ENCODE data around the gene ZNF423. TPM values are rescaled to one million over a fixed set of nuclear protein-coding genes. Genes with fewer than 3 reads are reported as not detected.

The ZNF423 gene
- total RNA-seq, 2 experiments from 2014 or later = not detected

GRCh38 chr16:49856672-49857330 lies 889 bp upstream of the ZNF423 start:
- peak overlapping the region; percentile 53 for H3K4me3 Mint-ChIP-seq
- no peaks in the 10 kb centered on the region for H3K36me3 Mint-ChIP-seq (ENCODE audit: low read depth)
- H3K27ac Mint-ChIP-seq = no peak overlapping the region
- no peaks in the 10 kb centered on the region for H3K9me3 Mint-ChIP-seq (ENCODE audit: low read depth)
- ChIA-PET POLR2A (no interaction called here), CTCF (interaction anchor here (0.6 to 1.9 kb wide), 12 partner anchors 7 to 344 kb away, joined by 3 to 7 read pairs (median 4); partner anchors contain the start of gene CNEP1R1)
- intact Hi-C loops (cut with DNase I, micrococcal nuclease) = loop anchor here (5.0 kb wide), 4 partner anchors 66 to 574 kb away; partner anchors contain the start of gene CBLN1 (in 1 of the 2)
- DNase-seq = peak; percentile 50
- H3K4me1 Mint-ChIP-seq = peaks cover 5% of the 10 kb centered on the region
- peaks cover 40% of the 10 kb centered on the region for H3K27me3 Mint-ChIP-seq
- ATAC-seq = peak; percentile 53

DNA sequence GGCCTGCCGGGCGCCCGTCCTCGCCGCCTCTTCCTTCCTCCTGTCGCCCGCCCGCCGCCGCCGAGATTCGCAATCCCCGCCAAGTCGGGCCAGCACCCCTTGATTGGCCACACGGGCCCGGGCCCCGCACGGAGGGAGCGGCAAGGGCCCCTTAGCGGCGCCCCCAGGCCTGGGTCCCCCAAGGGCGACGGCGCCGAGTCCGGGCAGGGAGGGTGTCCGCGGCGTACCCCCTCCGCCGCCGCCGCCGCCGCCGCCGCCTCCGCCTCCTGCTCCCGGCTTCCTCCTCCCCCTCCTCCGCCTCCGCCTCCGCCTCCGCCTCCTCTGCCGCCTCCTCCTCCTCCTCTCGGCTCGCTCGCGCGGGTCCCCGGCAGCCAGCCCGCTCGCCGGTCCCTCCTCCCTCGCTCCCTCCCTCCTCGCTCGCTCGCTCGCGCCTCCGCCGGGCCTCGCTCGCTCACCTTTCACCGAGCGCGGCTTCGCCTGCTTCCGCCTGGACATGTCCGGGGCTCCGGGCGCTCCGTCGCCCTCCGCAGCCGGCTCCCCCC lies 561 bp downstream of the ZNF423 start:
- no peak overlapping the region for H3K27ac Mint-ChIP-seq
- ChIA-PET POLR2A (no interaction called here), CTCF (no interaction called here)
- H3K36me3 Mint-ChIP-seq (ENCODE audit: low read depth) = no peaks in the 10 kb centered on the region
- intact Hi-C loops (cut with DNase I, micrococcal nuclease) = loop anchor here (5.0 kb wide), 4 partner anchors 67 to 573 kb away; partner anchors contain the start of gene CBLN1 (in 1 of the 2)
- no peaks in the 10 kb centered on the region for H3K9me3 Mint-ChIP-seq (ENCODE audit: low read depth)
- H3K4me1 Mint-ChIP-seq = peaks cover 5% of the 10 kb centered on the region
- H3K4me3 Mint-ChIP-seq = peak overlapping the region; percentile 32
- DNase-seq = peak; percentile 65
- H3K27me3 Mint-ChIP-seq = peaks cover 40% of the 10 kb centered on the region
- peak; percentile 43 for ATAC-seq

DNA sequence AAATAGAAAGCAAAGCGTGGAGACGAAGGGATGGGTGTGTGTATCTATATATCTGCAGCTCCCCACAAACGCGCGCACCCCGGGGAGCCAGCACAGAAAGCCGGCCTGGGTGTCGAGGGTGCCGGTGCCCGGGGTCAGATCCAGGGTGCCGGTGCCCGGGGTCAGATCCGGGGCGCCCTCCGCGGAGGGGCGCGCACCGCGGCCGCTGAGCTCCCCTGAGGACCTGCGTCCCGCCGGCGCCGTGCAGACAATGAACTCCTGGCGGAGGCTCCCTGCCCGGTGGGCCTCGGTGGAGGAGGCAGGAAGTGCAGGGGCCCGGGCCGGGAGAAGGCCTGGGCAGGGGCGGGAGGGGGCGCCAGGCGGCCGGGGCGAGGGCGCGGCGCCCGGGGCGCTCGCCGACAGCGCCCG lies 1.1 kb downstream of the ZNF423 start:
- no peak overlapping the region for H3K27ac Mint-ChIP-seq
- ChIA-PET CTCF (no interaction called here), POLR2A (no interaction called here)
- DNase-seq (peak; percentile 22), ATAC-seq (peak; percentile 21)
- H3K27me3 Mint-ChIP-seq = peaks cover 39% of the 10 kb centered on the region
- H3K36me3 Mint-ChIP-seq (ENCODE audit: low read depth) = no peaks in the 10 kb centered on the region
- intact Hi-C loops (cut with DNase I, micrococcal nuclease) = loop anchor here (5.0 kb wide), 4 partner anchors 68 to 572 kb away; partner anchors contain the start of gene CBLN1 (in 1 of the 2)
- H3K4me3 Mint-ChIP-seq = no peak overlapping the region
- H3K9me3 Mint-ChIP-seq (ENCODE audit: low read depth) = no peaks in the 10 kb centered on the region
- peaks cover 5% of the 10 kb centered on the region for H3K4me1 Mint-ChIP-seq

- H3K4me1 Mint-ChIP-seq = peaks cover 5% of the 10 kb centered on the region
- intact Hi-C loops (cut with DNase I, micrococcal nuclease) = no loop called here
- peak overlapping the region; percentile 31 for H3K4me3 Mint-ChIP-seq
- H3K27me3 Mint-ChIP-seq = peaks cover 37% of the 10 kb centered on the region
- CTCF ChIA-PET = no interaction called here
- no peaks in the 10 kb centered on the region for H3K36me3 Mint-ChIP-seq (ENCODE audit: low read depth)
- POLR2A ChIA-PET = no interaction called here
- ATAC-seq (no peak), DNase-seq (no peak)
- H3K27ac Mint-ChIP-seq = no peak overlapping the region
- H3K9me3 Mint-ChIP-seq (ENCODE audit: low read depth) = no peaks in the 10 kb centered on the region
These were observed 1.6 kb downstream of the ZNF423 start for GRCh38 chr16:49854188-49854795.

DNA sequence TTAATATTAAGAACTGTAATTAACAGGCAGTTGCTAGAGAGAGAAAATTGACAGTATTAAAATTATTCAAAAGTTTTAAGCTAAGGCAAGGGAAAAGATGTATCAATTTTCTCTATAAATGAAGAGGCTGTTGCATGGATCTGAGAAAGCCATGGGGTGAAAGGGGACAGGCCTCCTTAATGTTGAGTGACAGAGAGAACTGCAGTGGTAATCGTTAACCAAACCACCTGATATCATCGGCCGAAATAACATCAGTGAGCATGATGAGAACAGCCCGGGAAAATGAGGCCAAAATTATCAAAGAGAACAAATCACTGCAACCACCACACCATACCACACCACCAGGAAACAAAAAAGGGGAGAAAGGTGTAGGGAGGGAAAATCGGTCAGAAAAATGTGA lies 3.6 kb downstream of the ZNF423 start:
- peaks cover 32% of the 10 kb centered on the region for H3K27me3 Mint-ChIP-seq
- no peak overlapping the region for H3K27ac Mint-ChIP-seq
- CTCF ChIA-PET = no interaction called here
- ATAC-seq (no peak), DNase-seq (no peak)
- H3K4me1 Mint-ChIP-seq = peaks cover under 1% of the 10 kb centered on the region
- no peaks in the 10 kb centered on the region for H3K36me3 Mint-ChIP-seq (ENCODE audit: low read depth)
- H3K9me3 Mint-ChIP-seq (ENCODE audit: low read depth) = no peaks in the 10 kb centered on the region
- no peak overlapping the region for H3K4me3 Mint-ChIP-seq
- POLR2A ChIA-PET = no interaction called here
- intact Hi-C loops (cut with DNase I, micrococcal nuclease) = no loop called here

DNA sequence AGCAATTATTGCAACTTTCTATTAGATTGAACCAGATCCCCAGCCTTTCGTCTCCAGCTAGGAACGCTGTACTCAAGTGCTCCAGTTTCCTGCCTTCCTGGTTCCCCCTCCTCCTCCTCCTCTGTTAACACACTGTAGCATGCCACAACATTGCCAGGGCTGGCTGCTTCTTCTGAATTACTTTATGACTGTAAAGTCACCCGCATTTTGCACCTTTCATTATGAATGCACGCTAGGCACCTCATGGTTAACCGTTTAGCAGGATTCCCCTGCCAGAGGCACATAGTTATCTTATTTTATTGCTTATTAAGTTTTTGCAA lies 4.5 kb downstream of the ZNF423 start:
- intact Hi-C loops (cut with DNase I, micrococcal nuclease) = no loop called here
- no peaks in the 10 kb centered on the region for H3K9me3 Mint-ChIP-seq (ENCODE audit: low read depth)
- ATAC-seq = no peak
- no peak overlapping the region for H3K27ac Mint-ChIP-seq
- CTCF ChIA-PET = no interaction called here
- DNase-seq = no peak
- peaks cover 30% of the 10 kb centered on the region for H3K27me3 Mint-ChIP-seq
- no peak overlapping the region for H3K4me3 Mint-ChIP-seq
- no peaks in the 10 kb centered on the region for H3K36me3 Mint-ChIP-seq (ENCODE audit: low read depth)
- H3K4me1 Mint-ChIP-seq = no peaks in the 10 kb centered on the region
- POLR2A ChIA-PET = no interaction called here

- CTCF ChIA-PET = interaction anchor here (0.7 to 1.2 kb wide), 2 partner anchors 11 to 243 kb away, joined by 3 to 4 read pairs; no protein-coding TSS in a partner anchor
- Mint-ChIP-seq H3K4me3 (no peak overlapping the region), H3K9me3 (ENCODE audit: low read depth) (no peaks in the 10 kb centered on the region), H3K27ac (no peak overlapping the region), H3K4me1 (no peaks in the 10 kb centered on the region), H3K27me3 (peaks cover 30% of the 10 kb centered on the region), H3K36me3 (ENCODE audit: low read depth) (no peaks in the 10 kb centered on the region)
- intact Hi-C loops (cut with DNase I, micrococcal nuclease) = no loop called here
- DNase-seq (no peak), ATAC-seq (no peak)
- POLR2A ChIA-PET = no interaction called here
These were observed 5.1 kb downstream of the ZNF423 start for GRCh38 chr16:49850558-49851467.

DNA sequence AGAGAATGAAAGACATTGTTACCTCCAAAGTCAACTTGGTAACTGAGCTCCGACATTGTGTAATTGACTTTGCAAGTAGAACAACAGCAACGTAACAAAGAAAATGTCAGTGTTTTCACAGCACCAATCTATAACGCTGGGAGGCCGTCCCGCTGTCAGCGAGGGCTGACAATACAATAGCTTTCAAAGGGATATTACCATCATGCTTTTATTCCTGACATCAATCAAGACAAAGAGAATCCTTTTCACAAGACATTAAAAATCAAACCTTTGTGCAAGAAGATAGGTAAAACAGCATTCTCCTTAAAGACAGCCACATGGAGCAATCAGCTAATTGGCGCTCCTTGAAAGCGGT lies 6.2 kb downstream of the ZNF423 start:
- H3K27ac Mint-ChIP-seq = no peak overlapping the region
- intact Hi-C loops (cut with DNase I, micrococcal nuclease) = no loop called here
- POLR2A ChIA-PET = no interaction called here
- H3K4me3 Mint-ChIP-seq = no peak overlapping the region
- no peak for DNase-seq
- no peak for ATAC-seq
- no peaks in the 10 kb centered on the region for H3K36me3 Mint-ChIP-seq (ENCODE audit: low read depth)
- no peaks in the 10 kb centered on the region for H3K9me3 Mint-ChIP-seq (ENCODE audit: low read depth)
- H3K4me1 Mint-ChIP-seq = no peaks in the 10 kb centered on the region
- peaks cover 30% of the 10 kb centered on the region for H3K27me3 Mint-ChIP-seq
- CTCF ChIA-PET = interaction anchor here (1.0 to 1.2 kb wide), 3 partner anchors 8 to 23 kb away, joined by 3 to 4 read pairs (median 3); no protein-coding TSS in a partner anchor

DNA sequence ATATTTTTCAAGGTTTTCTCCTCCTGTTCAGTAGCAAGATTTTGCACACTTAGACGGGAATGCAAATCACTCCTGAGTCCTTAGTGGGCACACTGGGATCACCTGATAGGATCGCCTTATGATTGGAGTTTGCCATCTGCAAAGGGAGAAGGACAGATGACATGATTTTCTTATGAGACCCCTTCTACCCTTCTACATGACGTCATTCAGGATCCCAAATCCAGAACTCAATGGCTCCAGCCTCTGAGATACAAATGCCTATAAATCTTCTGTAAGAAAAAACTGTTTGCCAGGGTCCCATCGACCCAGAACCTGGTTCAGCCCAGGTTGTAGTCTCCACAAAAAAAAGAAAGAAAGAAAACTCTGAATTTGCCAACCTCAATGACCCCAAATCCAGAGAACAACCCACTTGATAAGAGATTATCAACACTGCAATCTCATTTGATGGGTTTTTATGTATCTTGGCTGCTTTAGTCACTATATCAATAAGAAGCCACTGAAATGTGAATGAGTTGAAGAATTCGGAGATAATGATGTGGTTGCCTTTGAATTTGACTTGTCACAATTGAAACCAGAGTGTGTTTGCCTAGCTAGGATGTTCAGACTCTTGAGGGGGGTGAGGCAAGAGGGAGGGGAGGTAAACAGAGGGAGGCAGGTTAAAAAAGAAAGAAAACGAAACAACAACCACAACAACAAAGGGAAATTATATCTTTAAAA lies 6.7 kb downstream of the ZNF423 start:
- ChIA-PET POLR2A (no interaction called here), CTCF (interaction anchor here (1.0 to 1.2 kb wide), 3 partner anchors 8 to 24 kb away, joined by 3 to 4 read pairs (median 3); no protein-coding TSS in a partner anchor)
- Mint-ChIP-seq H3K9me3 (ENCODE audit: low read depth) (no peaks in the 10 kb centered on the region), H3K4me3 (no peak overlapping the region), H3K4me1 (no peaks in the 10 kb centered on the region), H3K27me3 (peaks cover 30% of the 10 kb centered on the region), H3K27ac (no peak overlapping the region), H3K36me3 (ENCODE audit: low read depth) (no peaks in the 10 kb centered on the region)
- intact Hi-C loops (cut with DNase I, micrococcal nuclease) = no loop called here
- DNase-seq = no peak
- ATAC-seq = no peak

- no peak overlapping the region for H3K4me3 Mint-ChIP-seq
- H3K27ac Mint-ChIP-seq = no peak overlapping the region
- no peaks in the 10 kb centered on the region for H3K9me3 Mint-ChIP-seq (ENCODE audit: low read depth)
- no peaks in the 10 kb centered on the region for H3K4me1 Mint-ChIP-seq
- H3K27me3 Mint-ChIP-seq = peaks cover 23% of the 10 kb centered on the region
- ChIA-PET POLR2A (no interaction called here), CTCF (no interaction called here)
- H3K36me3 Mint-ChIP-seq (ENCODE audit: low read depth) = no peaks in the 10 kb centered on the region
- intact Hi-C loops (cut with DNase I, micrococcal nuclease) = no loop called here
- ATAC-seq = no peak
- DNase-seq = no peak
These were observed 7.4 kb downstream of the ZNF423 start for GRCh38 chr16:49848530-49848929.

GRCh38 chr16:49846800-49847199 lies 9.1 kb downstream of the ZNF423 start:
- ChIA-PET POLR2A (no interaction called here), CTCF (interaction anchor here (1.7 kb wide), 1 partner anchor 11 kb away, joined by 7 read pairs; no protein-coding TSS in a partner anchor)
- H3K4me3 Mint-ChIP-seq = no peak overlapping the region
- no peaks in the 10 kb centered on the region for H3K4me1 Mint-ChIP-seq
- H3K27me3 Mint-ChIP-seq = peaks cover 16% of the 10 kb centered on the region
- H3K9me3 Mint-ChIP-seq (ENCODE audit: low read depth) = no peaks in the 10 kb centered on the region
- H3K27ac Mint-ChIP-seq = no peak overlapping the region
- DNase-seq (no peak), ATAC-seq (no peak)
- intact Hi-C loops (cut with DNase I, micrococcal nuclease) = no loop called here
- no peaks in the 10 kb centered on the region for H3K36me3 Mint-ChIP-seq (ENCODE audit: low read depth)

Data from activated CD4-positive, alpha-beta T cell treated with anti-CD3 and anti-CD28 coated beads for 36 hours (primary cell).